IMR-90 (cell line): ENCODE data around the gene NOS3. TPM values are rescaled to one million over a fixed set of nuclear protein-coding genes. Genes with fewer than 3 reads are reported as not detected.
A peak's percentile ranks its signal among the peaks of the same experiment; 100 is the strongest.

ENCODE experiments used
- MAFK ChIP-seq: IDR thresholded peaks from 2 replicates; pipeline ENCODE4 v1.6.1; 2012; ENCODE audit warnings: low read depth, low read length, improper control_type of control experiment
- RCOR1 ChIP-seq: IDR thresholded peaks from 2 replicates; pipeline ENCODE4 v1.6.1; 2012; ENCODE audit warnings: mild to moderate bottlenecking, low read length, improper control_type of control experiment; ENCODE audit not compliant: insufficient replicate concordance
- USF2 ChIP-seq: fragments of 150-350 bp; IDR thresholded peaks from 2 replicates; pipeline ENCODE4 v1.6.1; 2017; ENCODE audit warnings: mild to moderate bottlenecking, antibody characterized with exemption, low read length, low read depth
- polyA plus RNA-seq, 3 experiments: library from polyadenylated mRNA; depleted of rRNA; stranded (reverse); fragments of >200 nt; gene quantifications; 2 replicates each; pipeline ENCODE4 v1.2.3, GENCODE V29; 2012; ENCODE audit warnings: low replicate concordance in 1 of 3
- total RNA-seq: library from RNA; depleted of rRNA; stranded (reverse); fragments of >200 nt; gene quantifications from 2 replicates; pipeline ENCODE4 v1.2.3, GENCODE V29; 2012

NOS3 gene
- total and polyA plus RNA-seq, 2 of the 4 experiments (the other 2 are of a cell fraction) = 0.72 to 2.0 TPM

- TF ChIP-seq USF2 (no peak), RCOR1 (no peak), MAFK (peak; percentile 55)
Measured at GRCh38 chr7:151028131-151028947, 37.5 kb downstream of the NOS3 start, which contains the start of gene ABCB8 (continued).
